ENCODE results near the gene ASTN2. TPM values are rescaled to one million over a fixed set of nuclear protein-coding genes. Genes with fewer than 3 reads are reported as not detected.

ASTN2 gene
- total RNA-seq, 1 donor from 2014 or later, result 29.0 TPM

DNA sequence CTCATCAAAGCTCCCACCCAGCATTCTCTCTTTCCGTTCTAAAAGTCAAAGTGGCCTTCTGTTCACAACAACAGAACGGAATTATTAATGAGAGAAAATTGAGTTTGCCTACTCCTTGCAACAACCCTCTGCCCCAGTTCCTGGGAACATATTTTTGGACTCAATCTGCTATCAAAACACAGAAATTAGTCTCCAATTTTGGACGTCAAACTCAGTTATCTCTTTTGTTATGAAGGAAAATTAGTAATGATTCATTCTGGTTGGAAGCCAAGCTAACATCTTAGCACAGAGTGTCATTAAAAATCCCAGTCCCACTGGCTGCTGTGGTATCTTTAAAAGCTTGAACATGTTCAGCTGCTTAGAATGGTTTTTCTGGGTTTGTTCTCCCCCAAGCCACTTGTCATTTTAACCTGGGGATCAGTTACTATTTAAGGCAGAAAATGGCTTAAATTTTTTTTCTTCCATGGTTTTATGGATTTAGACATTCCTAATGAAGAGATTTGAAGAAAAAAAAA is 384.5 kb downstream of the ASTN2 start:
- Mint-ChIP-seq H3K36me3 (ENCODE audit: insufficient read depth) (no peaks in the 10 kb centered on the region), H3K27ac (no peak overlapping the region), H3K4me3 (ENCODE audit: low read depth) (no peak overlapping the region), H3K9me3 (ENCODE audit: low read depth) (no peaks in the 10 kb centered on the region), H3K27me3 (no peaks in the 10 kb centered on the region), H3K4me1 (ENCODE audit: low read depth) (no peaks in the 10 kb centered on the region)
- TF ChIP-seq, protein P1, sequence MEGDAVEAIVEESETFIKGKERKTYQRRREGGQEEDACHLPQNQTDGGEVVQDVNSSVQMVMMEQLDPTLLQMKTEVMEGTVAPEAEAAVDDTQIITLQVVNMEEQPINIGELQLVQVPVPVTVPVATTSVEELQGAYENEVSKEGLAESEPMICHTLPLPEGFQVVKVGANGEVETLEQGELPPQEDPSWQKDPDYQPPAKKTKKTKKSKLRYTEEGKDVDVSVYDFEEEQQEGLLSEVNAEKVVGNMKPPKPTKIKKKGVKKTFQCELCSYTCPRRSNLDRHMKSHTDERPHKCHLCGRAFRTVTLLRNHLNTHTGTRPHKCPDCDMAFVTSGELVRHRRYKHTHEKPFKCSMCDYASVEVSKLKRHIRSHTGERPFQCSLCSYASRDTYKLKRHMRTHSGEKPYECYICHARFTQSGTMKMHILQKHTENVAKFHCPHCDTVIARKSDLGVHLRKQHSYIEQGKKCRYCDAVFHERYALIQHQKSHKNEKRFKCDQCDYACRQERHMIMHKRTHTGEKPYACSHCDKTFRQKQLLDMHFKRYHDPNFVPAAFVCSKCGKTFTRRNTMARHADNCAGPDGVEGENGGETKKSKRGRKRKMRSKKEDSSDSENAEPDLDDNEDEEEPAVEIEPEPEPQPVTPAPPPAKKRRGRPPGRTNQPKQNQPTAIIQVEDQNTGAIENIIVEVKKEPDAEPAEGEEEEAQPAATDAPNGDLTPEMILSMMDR (IDR thresholded peaks at IDR 0.05; ENCODE audit: unreplicated experiment), result no peak
- DNase-seq (ENCODE audit: low spot score, unreplicated experiment), result no peak

DNA sequence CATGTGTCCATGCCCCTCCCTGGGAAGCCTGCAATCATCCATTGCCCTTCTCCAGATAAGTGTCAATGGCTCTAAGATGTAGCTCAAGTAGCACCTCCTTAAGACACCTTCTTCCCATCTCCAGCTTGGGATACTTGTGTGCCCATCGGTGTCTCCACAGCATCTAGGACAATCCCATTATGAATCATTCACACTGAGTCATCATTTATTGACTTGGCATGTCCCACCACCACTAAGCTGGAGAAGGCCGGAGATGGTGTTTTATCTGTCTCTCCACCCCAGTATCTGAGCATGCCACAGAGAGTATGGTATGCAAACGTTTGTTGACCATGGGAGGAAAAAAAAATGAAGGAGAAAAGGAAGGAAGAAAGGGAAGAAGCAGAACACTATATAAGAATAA is 385.5 kb downstream of the ASTN2 start:
- Mint-ChIP-seq H3K4me3 (ENCODE audit: low read depth) (no peak overlapping the region), H3K27ac (no peak overlapping the region), H3K4me1 (ENCODE audit: low read depth) (no peaks in the 10 kb centered on the region), H3K9me3 (ENCODE audit: low read depth) (no peaks in the 10 kb centered on the region), H3K27me3 (no peaks in the 10 kb centered on the region), H3K36me3 (ENCODE audit: insufficient read depth) (no peaks in the 10 kb centered on the region)
- TF ChIP-seq, protein P1 (IDR thresholded peaks at IDR 0.05; ENCODE audit: unreplicated experiment), result no peak
- no peak for DNase-seq (ENCODE audit: low spot score, unreplicated experiment)

DNA sequence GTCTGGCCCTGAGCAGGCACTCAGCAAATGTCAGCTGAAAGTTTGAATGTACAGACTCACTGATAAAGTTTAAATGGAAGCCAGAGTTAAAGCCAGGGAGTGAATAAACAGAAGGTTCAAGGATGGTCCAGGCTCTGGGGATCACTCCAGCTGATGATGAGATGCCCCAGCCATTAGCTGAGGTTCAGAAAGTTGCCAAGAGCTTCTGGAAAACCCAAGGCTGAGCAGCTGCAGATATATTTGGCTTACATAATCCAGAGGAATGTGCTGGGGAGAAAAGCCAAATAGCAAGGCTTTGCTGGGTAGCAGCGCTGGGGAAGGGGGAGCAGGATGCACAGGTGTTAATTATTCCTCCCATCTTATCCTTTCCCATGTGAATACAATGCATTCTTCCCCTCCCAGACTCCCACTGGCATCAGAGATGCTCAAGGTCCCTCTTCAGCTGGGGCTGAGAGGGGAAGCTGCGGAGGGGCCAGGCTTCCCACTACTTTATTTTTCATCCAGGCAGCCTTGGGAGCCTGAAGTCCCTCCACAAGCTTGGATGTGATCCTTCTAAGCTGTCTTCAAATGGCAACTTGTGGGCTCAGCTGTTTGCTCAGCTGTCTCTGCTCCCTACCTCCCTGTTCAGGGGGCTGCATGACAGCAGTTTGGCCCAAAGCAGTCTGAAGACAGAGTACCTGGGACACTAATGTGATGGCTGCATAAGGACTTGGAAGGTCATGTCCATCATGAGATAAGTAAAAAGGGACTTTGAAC is 386.6 kb downstream of the ASTN2 start:
- TF ChIP-seq, protein P1 (IDR thresholded peaks at IDR 0.05; ENCODE audit: unreplicated experiment), result no peak
- no peaks in the 10 kb centered on the region for H3K27me3 Mint-ChIP-seq
- no peak for DNase-seq (ENCODE audit: low spot score, unreplicated experiment)
- no peak overlapping the region for H3K4me3 Mint-ChIP-seq (ENCODE audit: low read depth)
- H3K27ac Mint-ChIP-seq, result no peak overlapping the region
- no peaks in the 10 kb centered on the region for H3K4me1 Mint-ChIP-seq (ENCODE audit: low read depth)
- no peaks in the 10 kb centered on the region for H3K36me3 Mint-ChIP-seq (ENCODE audit: insufficient read depth)
- H3K9me3 Mint-ChIP-seq (ENCODE audit: low read depth), result no peaks in the 10 kb centered on the region

DNA sequence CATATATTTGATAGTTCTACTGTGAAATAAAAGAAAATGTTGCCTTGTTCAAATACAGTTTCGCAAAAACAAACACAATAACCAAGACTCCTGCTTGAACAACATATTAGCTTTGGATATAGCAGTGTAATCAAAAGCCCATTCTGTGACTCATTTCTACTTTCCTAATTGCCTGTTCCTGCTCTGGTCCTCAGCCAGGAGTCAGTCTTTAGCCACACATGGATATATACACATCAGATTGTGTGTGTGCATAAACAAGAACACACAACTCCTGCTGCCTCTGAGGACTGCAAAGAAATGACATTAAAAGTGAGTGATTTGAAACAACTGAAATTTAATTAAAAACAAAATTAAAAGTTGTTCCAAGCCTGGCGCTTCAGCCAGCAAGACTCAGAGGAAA is 393.0 kb downstream of the ASTN2 start:
- TF ChIP-seq, protein P1 (IDR thresholded peaks at IDR 0.05; ENCODE audit: unreplicated experiment), result no peak
- no peak for DNase-seq (ENCODE audit: low spot score, unreplicated experiment)
- no peak overlapping the region for H3K27ac Mint-ChIP-seq
- no peaks in the 10 kb centered on the region for H3K27me3 Mint-ChIP-seq
- H3K36me3 Mint-ChIP-seq (ENCODE audit: insufficient read depth), result no peaks in the 10 kb centered on the region
- H3K4me3 Mint-ChIP-seq (ENCODE audit: low read depth), result no peak overlapping the region
- H3K4me1 Mint-ChIP-seq (ENCODE audit: low read depth), result no peaks in the 10 kb centered on the region
- no peaks in the 10 kb centered on the region for H3K9me3 Mint-ChIP-seq (ENCODE audit: low read depth)

DNA sequence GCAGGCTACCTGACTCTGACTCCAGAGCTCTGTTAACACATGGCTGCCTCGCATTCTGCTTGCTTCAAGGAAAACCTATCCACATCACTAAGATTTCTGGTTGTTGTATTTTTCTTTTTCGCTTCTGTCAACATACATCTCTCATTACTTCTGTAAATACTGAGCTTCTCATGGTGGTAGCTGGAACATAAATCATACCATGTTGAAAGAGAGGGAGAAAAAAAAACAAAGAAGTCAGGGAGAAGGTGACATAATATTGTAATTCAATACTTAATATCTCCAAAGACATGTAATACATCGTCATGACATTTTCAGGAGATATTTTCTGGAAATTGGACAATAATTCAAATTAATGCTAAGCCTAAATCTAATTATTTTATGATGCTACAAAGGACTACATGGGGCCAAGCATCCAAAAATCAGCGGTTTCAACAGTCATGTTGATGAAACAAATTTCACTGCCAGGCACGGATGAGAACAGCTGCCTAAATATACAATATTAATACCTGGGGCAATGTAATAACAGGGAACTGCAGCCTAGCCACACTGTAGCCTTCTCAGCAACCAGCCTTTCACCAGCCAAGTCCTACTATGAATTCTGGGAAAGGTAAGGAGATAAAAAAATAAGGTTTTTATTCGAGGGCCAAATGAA is 395.8 kb downstream of the ASTN2 start:
- Mint-ChIP-seq H3K9me3 (ENCODE audit: low read depth) (no peaks in the 10 kb centered on the region), H3K27ac (no peak overlapping the region), H3K4me3 (ENCODE audit: low read depth) (no peak overlapping the region), H3K36me3 (ENCODE audit: insufficient read depth) (no peaks in the 10 kb centered on the region), H3K4me1 (ENCODE audit: low read depth) (no peaks in the 10 kb centered on the region), H3K27me3 (no peaks in the 10 kb centered on the region)
- no peak for DNase-seq (ENCODE audit: low spot score, unreplicated experiment)
- TF ChIP-seq, protein P1 (IDR thresholded peaks at IDR 0.05; ENCODE audit: unreplicated experiment), result no peak

Measured in progenitor cell of endocrine pancreas (in vitro differentiated cells).